Ascending aorta (tissue), 2 donors: Measurements from ENCODE around the gene SLC9A9. TPM values are rescaled to one million over a fixed set of nuclear protein-coding genes. Genes with fewer than 3 reads are reported as not detected.

Experiments used
- DNase-seq, 2 donors: peaks; one replicate each; pipeline ENCODE4 v3.0.0-alpha.2; 2019; ENCODE audit warnings: low spot score in 2 of 2
- H3K27ac ChIP-seq, 2 donors: fragments of 200-600 bp; sonication (generic); one replicate each; pipeline ENCODE4 v1.5.1; 2016 to 2017; ENCODE audit warnings: mild to moderate bottlenecking in 1 of 2
- H3K27me3 ChIP-seq: fragments of 200-600 bp; sonication (generic); one replicate; pipeline ENCODE4 v1.5.1; 2017
- H3K36me3 ChIP-seq, 2 donors: fragments of 200-600 bp; sonication (generic); one replicate each; pipeline ENCODE4 v1.5.1; 2016
- H3K4me1 ChIP-seq, 2 donors: fragments of 200-600 bp; sonication (generic); one replicate each; pipeline ENCODE4 v1.5.1; 2016 to 2017; ENCODE audit warnings: mild to moderate bottlenecking in 1 of 2
- H3K4me3 ChIP-seq, 2 donors: fragments of 200-600 bp; sonication (generic); one replicate each; pipeline ENCODE4 v1.5.1; 2016 to 2017; ENCODE audit warnings: mild to moderate bottlenecking in 1 of 2
- H3K9me3 ChIP-seq, 2 donors: fragments of 200-600 bp; sonication (generic); one replicate each; pipeline ENCODE4 v1.5.1; 2016
- intact Hi-C: fragments of 100-400 bp; cut with DNase I; formaldehyde crosslinking; loops from one replicate; pipeline ENCODE4 v1.15.1; 2023
- total RNA-seq: library from RNA; depleted of rRNA; stranded (reverse); fragments of >200 nt; gene quantifications from one replicate; pipeline ENCODE4 v1.1.0, GENCODE V29; 2016
- TF ChIP-seq, protein P1 (sequence below), 3 experiments: fragments of 200-600 bp in 2 of 3; fragments of 450-650 bp in 1 of 3; sonication (generic) in 2 of 3; IDR thresholded peaks; one replicate each; pipeline ENCODE4 v1.5.1; 2016 to 2019; ENCODE audit warnings: antibody characterized with exemption in 3 of 3, mild to moderate bottlenecking in 1 of 3, moderate library complexity in 1 of 3

Gene SLC9A9
- total RNA-seq, 1 donor from 2014 or later, result 63.4 TPM

DNA sequence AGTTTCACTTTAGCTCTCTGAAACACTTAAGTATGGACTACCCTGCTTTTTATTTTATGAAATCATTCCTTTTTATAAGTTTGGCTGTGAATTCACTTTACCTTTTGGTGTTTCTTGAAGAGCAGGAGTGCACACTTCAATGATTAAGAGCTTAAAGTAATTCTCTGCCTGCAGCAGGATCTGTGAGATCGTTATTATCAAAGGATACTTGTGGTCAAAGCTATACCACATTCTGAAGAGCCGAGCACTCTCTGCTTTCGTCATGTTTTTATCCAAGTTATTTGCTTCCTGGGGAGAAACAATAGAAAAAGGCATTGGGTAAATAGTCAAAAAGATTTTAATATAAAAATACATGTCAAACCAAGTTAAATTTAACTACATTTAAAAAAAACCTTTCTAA, 485.0 kb downstream of the SLC9A9 start:
- no peak for DNase-seq
- Histone ChIP-seq H3K4me1 (no peaks in the 10 kb centered on the region), H3K36me3 (peaks cover 0 to 3% of the 10 kb centered on the region in 2 donors), H3K27ac (no peak overlapping the region), H3K9me3 (no peaks in the 10 kb centered on the region), H3K27me3 (no peaks in the 10 kb centered on the region), H3K4me3 (no peak overlapping the region)
- intact Hi-C loops, result no loop called here
- TF ChIP-seq, protein P1, sequence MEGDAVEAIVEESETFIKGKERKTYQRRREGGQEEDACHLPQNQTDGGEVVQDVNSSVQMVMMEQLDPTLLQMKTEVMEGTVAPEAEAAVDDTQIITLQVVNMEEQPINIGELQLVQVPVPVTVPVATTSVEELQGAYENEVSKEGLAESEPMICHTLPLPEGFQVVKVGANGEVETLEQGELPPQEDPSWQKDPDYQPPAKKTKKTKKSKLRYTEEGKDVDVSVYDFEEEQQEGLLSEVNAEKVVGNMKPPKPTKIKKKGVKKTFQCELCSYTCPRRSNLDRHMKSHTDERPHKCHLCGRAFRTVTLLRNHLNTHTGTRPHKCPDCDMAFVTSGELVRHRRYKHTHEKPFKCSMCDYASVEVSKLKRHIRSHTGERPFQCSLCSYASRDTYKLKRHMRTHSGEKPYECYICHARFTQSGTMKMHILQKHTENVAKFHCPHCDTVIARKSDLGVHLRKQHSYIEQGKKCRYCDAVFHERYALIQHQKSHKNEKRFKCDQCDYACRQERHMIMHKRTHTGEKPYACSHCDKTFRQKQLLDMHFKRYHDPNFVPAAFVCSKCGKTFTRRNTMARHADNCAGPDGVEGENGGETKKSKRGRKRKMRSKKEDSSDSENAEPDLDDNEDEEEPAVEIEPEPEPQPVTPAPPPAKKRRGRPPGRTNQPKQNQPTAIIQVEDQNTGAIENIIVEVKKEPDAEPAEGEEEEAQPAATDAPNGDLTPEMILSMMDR (IDR thresholded peaks at IDR 0.05), result no peak

DNA sequence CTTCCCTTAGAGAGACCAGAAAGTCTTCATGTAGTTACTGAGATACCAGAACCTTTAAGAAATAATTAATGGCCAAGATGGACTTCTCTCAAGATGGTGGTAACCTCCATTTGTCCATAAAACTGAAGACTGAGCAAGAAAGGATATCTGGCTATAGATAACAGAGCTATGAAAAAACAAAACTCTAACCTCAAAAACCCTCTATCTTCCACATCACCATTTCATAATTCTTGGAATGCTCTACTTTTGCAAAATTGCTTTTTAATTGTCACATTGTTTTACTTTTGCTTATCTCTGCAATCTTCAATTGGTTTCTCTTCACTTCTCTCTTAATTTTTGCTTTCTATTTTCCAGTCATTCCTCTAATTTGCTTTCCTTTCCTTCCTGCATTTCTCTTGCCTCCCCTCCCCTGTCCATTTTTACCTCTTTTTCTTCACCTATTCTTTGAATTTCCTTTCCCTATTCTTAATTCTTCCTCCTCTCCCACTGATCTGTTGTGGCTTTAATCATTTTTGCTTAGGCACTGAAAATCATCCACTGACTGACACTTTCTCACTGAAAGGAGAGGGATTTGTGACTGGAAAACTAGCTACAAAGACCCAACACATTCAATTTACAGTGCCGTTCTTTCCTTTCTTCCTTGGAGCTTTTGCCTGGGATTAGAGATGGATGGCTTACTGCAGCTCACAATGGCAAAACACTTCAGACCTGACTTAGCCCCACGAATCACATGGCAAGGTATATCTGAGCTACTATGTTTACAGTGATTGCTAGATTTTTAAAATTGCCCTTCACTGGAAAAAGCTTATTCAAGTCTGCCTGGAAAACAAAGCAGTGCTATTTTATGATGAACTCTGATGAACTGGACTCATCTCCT, 485.9 kb downstream of the SLC9A9 start:
- TF ChIP-seq, protein P1 (IDR thresholded peaks at IDR 0.05), result no peak
- Histone ChIP-seq H3K4me3 (no peak overlapping the region), H3K36me3 (peaks cover 0 to 3% of the 10 kb centered on the region in 2 donors), H3K27ac (no peak overlapping the region), H3K27me3 (no peaks in the 10 kb centered on the region), H3K9me3 (no peaks in the 10 kb centered on the region), H3K4me1 (no peaks in the 10 kb centered on the region)
- intact Hi-C loops, result no loop called here
- DNase-seq, result no peak

DNA sequence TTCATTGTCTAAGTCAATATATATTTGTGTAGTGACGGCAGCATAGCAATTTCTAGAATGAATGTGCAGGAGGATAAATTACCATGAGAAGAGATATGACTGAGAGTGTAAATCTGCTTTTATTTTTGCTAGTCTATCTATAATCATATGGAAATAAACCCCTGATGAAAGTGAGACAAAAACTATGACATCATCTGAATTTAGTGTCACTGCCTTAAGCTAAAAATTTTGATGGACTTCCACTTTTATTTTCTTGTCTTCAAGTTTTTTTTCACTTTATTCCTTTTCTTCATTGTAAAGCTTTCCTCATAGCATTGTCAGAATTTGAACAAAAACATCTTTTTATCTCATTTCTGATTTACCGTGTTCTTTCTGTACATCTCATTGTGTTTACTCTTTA, 486.7 kb downstream of the SLC9A9 start:
- intact Hi-C loops, result no loop called here
- peaks cover 0 to 3% of the 10 kb centered on the region in 2 donors for H3K36me3 ChIP-seq
- H3K9me3 ChIP-seq, result no peaks in the 10 kb centered on the region
- H3K4me3 ChIP-seq, result no peak overlapping the region
- H3K27ac ChIP-seq, result no peak overlapping the region
- TF ChIP-seq, protein P1 (IDR thresholded peaks at IDR 0.05), result no peak
- no peak for DNase-seq
- no peaks in the 10 kb centered on the region for H3K4me1 ChIP-seq
- no peaks in the 10 kb centered on the region for H3K27me3 ChIP-seq

DNA sequence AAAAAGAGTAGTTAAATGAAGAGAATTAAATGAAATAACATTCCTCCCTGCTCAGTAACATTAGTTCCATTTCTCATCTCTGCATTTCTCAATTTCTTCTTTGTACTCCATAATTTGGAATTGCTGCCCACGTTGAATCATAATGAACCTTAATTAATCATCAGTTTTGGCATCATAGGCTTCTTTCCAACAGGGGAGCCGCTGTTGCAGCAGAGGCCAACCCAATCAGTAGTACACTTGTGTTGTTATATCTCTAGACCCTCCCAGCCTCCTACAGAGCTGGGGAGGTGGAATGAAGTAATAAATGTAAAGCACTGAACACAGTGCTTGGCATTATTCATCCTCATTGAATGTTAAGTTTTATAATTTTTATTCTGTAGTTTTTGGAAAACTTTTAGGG, 488.0 kb downstream of the SLC9A9 start:
- Histone ChIP-seq H3K27ac (no peak overlapping the region), H3K27me3 (no peaks in the 10 kb centered on the region), H3K9me3 (no peaks in the 10 kb centered on the region), H3K36me3 (peaks cover 0 to 3% of the 10 kb centered on the region in 2 donors), H3K4me1 (no peaks in the 10 kb centered on the region), H3K4me3 (no peak overlapping the region)
- TF ChIP-seq, protein P1 (IDR thresholded peaks at IDR 0.05), result no peak
- no peak for DNase-seq
- intact Hi-C loops, result no loop called here

DNA sequence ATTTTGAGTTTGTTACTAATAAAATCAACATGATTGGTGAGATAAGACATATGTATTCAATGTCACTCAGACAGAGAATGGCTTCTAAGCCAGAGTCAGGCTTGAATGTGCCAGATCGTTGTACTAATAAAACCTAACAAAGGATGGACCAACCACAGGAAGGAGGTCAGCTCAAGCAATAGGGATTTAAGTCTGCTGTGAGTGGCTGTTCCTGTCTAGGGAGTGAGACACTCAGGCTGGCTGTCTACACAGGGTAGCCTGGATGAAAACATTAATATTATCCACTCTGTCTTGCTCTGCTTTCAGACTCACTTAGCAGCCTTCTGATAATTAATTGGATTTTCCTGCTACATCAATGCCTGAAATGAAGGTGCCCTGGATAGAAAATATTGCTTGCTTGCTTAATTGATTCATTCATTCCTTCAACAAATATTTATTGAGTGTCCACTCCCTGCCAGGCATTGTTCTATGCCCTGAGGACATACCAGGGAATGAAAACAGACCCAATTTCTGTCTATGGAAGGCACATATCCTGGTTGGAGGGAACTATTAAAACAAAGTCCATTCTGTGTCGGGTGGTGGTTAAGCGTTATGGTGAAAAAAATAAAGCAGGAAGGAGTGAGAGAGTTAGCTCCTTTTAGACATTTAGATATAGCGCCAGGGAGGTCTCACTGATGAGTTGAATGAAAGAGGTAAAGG, 489.3 kb downstream of the SLC9A9 start:
- H3K27ac ChIP-seq, result no peak overlapping the region
- H3K9me3 ChIP-seq, result no peaks in the 10 kb centered on the region
- TF ChIP-seq, protein P1 (IDR thresholded peaks at IDR 0.05), result no peak
- peaks cover 0 to 3% of the 10 kb centered on the region in 2 donors for H3K36me3 ChIP-seq
- H3K4me3 ChIP-seq, result no peak overlapping the region
- intact Hi-C loops, result no loop called here
- no peak for DNase-seq
- no peaks in the 10 kb centered on the region for H3K4me1 ChIP-seq
- H3K27me3 ChIP-seq, result no peaks in the 10 kb centered on the region
